ENCODE data around the gene HMGXB4.

GRCh38 chr22:35305525-35306070 lies 48.3 kb downstream of the HMGXB4 start:
- TF ChIP-seq CTCF (IDR thresholded peaks at IDR 0.05) (no peak), POLR2A (IDR thresholded peaks at IDR 0.05) (no peak)

Measured in Peyer's patch (tissue), 4 donors.